Activated CD8-positive, alpha-beta memory T cell treated with anti-CD3 and anti-CD28 coated beads, Interleukin-2, amount 50 U/mL, for 48 hours (primary cell): Measurements from ENCODE around the gene CLEC1B.
"Not testable (repeated sequence)": the region's sequence is repeated elsewhere in the genome, so short reads cannot be mapped to it uniquely, and the experiment has no call there.

ENCODE experiments used
- DNase-seq: peaks from one replicate; pipeline ENCODE4 v3.0.0-alpha.2; 2020

Gene CLEC1B

GRCh38 chr12:9999016-9999415 lies at the start of gene CLEC1B:
CLEC1B (minus strand) TSS chr12:9999121; CDS start chr12:9999100, 21 bp downstream.
- no peak for DNase-seq

DNA sequence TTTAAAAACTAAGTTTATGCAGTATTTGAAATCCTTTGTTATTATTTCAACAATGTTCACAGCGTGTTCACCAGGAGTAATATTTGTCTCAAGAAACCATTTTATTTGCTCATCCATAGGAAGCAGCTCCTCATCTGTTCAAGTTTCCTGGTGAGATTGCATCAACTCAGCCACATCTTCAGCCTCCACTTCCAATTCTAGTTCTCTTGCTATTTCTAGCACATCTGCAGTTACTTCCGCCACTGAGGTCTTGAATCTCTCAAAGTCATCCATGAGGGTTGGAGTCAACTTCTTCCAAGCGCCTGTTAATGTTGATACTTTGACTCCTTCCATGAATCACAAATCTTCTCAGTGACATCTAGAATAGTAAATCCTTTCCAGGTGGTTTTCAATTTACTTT lies 49.6 kb upstream of the CLEC1B start:
- no peak for DNase-seq

DNA sequence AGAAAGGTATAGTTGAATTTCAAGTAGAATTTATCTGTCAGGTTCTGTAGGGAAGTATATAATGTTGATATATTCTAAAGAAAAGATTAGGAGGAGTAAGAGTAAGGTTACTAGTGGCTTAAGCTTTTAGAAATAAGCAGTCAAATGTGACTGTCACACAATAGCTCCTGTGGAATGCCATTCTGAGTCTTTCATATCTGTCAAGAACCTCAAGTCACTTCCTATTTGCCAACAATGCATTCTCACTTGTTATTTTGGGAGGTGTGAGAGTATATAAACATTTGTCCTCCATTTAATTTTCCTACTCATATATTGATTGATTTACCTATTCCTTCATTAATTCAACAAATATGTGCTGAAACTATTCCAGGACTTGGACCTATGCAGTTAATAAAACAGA lies 43.2 kb upstream of the CLEC1B start:
- no peak for DNase-seq

DNA sequence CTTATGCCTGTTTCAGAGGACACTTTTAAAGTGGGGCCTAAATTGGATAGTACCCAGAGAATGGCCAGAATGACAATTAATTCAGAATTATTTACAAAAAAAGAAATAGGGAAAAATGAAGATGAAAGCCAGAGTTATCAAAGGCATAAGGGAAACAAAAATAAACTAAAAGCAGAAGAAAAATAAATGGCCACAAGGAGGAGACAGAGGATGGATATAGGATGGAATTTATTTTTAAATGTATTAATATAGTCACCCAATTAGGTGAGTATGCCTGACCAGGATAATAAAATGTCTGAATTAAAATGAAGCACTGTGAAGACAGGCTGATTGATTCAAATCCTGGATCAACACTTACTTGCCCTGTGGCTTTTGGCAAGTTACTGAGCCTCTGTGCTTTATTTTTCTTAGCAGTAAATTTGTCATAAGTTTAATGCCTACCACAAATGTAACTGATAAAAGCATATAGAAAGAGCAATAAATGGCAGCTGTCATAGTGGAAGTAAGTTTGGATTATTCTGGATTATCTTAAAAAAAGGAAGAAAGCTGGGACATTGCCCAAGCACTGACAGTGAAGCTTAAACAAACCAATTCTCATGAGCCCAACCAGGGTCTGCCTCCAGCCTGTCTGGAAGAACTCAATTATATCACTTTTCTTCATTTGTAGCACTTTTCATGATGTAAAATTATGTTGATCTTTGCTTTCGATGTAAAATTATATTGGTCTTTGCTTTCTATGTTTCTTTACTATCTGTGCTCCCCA lies 35.0 kb upstream of the CLEC1B start:
- DNase-seq, result no peak

DNA sequence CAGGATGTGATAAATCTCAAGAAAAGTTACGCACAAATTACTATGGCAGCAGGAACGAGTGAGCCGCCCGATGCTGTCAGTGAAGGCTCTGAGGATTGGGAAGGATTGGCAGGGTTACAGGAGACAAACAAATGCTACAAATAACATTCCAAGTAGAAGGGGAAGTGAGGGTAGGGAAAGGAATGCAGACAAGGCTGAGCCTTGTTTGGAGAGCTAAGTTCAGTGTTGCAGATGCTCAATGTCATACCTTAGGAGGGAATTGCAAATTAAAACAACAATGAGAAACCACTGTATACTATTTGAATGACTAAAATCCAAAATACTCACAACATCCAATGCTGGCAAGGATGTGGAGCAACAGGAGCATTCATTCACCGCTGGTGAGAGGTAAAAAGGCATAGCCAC lies 32.9 kb upstream of the CLEC1B start:
- DNase-seq, result no peak

DNA sequence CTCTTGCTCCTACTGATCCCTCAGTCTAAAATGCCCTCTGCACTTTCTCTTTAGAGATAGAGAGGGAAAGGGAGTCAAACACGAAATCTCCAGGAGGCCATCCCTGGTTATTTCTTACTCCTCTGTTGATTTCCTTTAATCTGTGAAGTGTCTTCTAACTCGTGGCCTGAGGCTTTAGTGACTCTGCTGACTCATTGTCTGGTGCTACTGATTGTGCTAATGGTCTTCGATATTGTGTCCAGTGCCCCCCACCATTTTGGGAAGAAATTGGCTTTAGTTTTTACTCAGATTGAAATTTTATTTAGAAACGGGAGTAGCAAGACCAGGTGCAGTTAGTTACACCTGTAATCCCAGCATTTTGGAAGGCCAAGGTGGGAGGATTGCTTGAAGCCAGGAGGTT lies 32.4 kb upstream of the CLEC1B start:
- DNase-seq, result no peak

- DNase-seq, result no peak
These were observed 31.5 kb upstream of the CLEC1B start, which contains the start of gene CLEC9A for GRCh38 chr12:10030446-10030845. CLEC9A (plus strand) TSS chr12:10030682; CDS start chr12:10052688, 22,006 bp downstream.

- no peak for DNase-seq
These were observed 28.8 kb upstream of the CLEC1B start for GRCh38 chr12:10027721-10028120.

- DNase-seq, result no peak
These were observed 28.4 kb upstream of the CLEC1B start for GRCh38 chr12:10027311-10027710.

DNA sequence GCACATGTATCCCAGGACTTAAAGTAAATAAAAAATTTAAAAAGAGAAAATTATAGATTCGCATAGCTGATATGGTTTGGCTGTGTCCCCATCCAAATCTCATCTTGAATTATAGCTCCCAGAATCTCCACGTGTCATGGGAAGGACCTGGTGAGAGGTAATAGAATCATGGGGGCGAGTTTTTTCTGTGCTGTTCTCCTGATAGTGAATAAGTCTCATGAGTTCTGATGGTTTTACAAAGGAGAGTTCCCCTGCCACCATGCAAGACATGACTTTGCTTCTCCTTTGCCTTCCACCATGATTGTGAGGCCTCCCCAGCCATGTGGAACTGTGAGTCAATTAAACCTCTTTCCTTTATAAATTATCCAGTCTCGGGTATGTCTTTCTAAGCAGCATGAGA lies 27.7 kb upstream of the CLEC1B start:
- DNase-seq, result not testable (repeated sequence)

- DNase-seq, result no peak
These were observed 26.3 kb upstream of the CLEC1B start for GRCh38 chr12:10025236-10025635.

GRCh38 chr12:10021342-10021741 lies 22.4 kb upstream of the CLEC1B start:
- DNase-seq, result no peak

- DNase-seq, result no peak
These were observed 19.5 kb upstream of the CLEC1B start for GRCh38 chr12:10018386-10018785.

DNA sequence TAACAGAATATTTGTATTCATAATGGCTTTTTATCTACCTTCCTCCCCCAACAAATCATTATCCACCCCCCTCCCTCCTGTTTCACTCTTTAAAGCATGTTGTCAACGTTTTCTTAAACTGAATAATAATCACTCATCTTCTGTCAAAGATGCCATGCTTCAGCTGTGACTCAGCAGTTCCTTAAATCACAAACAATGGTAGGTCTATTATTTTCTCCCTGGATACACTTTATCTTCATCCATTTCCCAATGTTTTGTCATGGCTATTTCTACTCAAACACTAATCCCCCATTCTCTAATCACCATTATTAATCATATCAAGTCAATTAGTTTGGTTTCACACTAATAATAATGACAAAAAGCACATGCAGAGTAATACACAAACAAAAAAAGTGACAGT lies 18.0 kb upstream of the CLEC1B start:
- DNase-seq, result no peak

DNA sequence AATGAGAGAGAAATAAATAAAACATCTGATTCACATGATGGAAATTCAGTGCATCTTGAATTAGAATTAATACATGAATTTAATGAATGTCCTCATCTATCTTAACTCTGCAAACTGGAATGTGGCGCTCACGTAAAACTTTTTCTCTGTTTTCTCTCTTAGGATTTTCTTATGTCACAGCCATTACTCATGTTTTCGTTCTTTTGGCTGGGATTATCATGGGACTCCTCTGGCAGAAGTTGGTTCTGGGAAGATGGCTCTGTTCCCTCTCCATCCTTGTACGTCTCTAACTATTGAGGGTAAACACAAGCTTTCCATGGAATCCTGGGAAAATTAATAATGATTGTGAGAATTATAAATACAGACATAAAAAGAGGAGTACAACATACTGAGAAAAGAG lies 16.5 kb upstream of the CLEC1B start:
- DNase-seq, result no peak

DNA sequence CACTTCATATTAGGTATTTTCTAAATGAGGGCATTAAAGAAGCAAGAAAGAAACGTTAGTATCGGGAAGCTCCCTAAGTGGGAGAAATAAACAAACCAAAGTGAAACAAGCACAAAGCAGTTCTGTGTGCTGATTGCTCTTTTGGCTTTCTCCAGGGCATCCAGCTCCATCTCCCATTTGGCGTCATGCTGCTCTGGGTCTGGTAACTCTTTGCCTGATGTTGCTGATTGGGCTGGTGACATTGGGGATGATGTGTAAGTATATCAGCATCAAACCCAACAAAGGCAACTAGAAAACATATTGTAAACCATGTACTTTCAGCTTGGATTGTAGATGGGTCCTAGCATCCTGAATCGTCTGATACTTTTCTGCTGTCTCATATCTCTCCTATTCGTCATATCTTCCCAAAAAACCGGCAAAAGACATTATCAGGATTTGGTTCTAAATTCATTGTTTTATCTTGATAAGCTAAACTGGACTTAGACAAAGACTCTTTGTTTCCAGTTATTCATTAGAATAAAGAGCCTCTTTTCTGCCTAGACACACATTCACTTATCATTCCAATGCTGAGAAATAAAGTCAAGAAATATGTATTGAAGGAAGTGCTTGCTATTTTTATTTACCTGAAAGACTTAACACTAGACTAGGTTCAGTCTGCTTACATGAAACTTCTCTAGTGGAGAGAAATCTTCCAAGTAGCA lies 13.9 kb upstream of the CLEC1B start:
- DNase-seq, result no peak

DNA sequence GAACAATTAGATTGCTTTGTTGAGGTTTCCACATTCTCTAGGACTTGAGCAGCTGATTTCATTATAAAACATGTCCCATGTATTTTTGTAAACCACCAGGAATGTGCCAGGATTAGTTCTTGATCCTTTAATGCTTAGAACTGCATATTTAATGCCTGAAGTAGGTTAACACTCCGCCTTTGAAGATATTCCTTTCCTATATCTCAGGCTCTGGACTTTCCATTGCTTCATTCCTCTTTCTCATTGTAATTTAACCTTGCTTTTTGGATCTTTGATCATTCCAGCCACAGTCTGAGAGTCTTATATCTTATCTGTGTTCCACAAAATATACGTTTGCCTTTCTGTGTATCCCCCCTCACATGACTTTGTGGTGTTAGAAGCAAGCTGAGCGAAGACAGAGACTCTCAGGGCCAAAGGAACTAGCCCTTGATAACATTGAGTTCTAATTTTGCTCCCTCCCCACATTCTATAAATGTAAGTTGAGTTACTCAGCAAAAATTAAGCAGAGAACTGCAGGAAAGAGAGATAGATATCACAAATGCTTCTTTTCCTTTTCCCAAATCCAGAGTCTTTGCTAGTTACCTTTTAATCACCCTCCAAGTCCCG lies 2.4 kb upstream of the CLEC1B start:
- no peak for DNase-seq

DNA sequence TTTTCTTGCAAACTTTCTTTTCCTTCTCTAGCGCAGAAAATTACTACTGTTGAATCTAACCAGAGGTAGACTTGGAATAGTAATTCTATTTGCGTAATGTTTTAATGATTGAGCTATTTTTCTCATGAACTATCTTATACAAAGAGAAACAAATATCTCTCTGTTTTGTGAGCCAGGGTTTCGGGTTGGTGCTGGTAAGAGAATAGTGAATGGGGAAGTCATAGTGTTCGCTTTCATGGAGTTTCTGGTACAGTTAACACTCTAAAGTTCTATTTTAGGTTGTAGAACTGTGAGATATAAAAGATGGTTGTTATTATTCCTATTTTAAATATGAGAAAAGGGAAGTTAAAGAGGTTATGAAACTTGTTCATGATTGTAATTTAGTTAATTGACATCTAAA lies 6.6 kb downstream of the CLEC1B start:
- DNase-seq, result no peak

DNA sequence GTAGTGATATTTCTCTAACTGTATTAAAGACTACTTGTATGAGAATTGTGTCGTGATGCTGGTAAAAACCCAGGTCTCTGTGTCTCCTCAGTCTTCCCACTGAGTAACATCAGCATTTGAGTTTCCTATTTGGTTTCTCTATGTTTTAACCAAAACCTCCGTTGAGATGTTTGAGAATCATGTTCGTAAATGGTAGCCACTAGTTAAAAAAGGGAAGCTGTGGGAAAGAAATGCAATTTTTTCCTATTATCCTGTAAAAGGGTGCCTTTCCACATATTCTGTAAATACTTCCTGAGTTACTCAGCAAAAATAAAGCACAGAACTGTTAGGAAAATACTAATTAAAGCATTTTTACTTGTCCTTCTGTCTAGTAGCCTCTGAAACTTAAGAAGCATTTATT lies 7.0 kb downstream of the CLEC1B start:
- no peak for DNase-seq

GRCh38 chr12:9980126-9980525 lies 18.8 kb downstream of the CLEC1B start:
- DNase-seq, result no peak

DNA sequence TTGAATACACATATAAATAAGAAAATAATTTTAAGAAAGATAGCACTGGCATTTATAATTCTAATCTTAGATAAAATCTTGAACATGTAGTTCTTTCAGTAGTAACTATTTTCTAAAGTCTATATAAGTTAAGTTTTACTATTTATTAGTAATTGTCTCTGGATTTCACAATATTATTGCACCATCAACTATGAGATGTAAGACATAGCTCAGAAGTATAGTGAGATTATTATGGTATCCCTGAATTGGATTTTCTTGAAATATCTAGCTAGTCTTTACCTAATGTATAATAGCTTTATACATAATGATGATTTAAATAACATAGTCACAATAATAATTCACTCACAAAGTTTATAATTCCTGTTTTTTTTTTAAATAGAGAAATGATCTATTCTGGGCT lies 21.0 kb downstream of the CLEC1B start:
- no peak for DNase-seq

- DNase-seq, result not testable (repeated sequence)
These were observed 22.3 kb downstream of the CLEC1B start for GRCh38 chr12:9976626-9977025.

DNA sequence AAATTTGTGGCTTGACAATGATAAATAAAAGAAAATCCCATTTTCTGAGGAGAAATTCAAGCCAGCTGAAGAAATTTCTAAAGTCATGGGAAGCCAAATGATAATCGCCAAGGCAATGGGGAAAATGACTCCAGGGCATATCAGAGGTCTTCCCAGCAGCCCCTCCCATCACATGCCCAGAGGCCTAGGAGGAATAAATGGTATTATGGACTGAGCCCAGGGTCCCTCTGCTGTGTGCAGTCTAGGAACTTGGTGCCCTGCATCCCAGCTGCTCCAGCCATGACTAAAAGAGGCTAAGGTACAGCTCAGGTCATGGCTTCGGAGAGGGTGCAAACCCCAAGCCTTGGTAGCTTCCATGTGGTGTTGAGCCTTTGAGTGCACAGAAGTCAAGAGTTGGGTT lies 23.3 kb downstream of the CLEC1B start:
- DNase-seq, result no peak

- DNase-seq, result not testable (repeated sequence)
These were observed 24.2 kb downstream of the CLEC1B start for GRCh38 chr12:9974731-9975130.
